HL-60 (cell line): Measurements from ENCODE around the gene TMIGD2.

Source experiments
- CTCF ChIP-seq: IDR thresholded peaks from one replicate; pipeline ENCODE4 v1.5.1; 2011; ENCODE audit warnings: low read length, control low read depth, inconsistent platforms; ENCODE audit not compliant: insufficient read depth
- GABPA ChIP-seq: IDR thresholded peaks from 2 replicates; pipeline ENCODE4 v1.6.1; 2012; ENCODE audit warnings: low read depth
- POLR2AphosphoS5 ChIP-seq: IDR thresholded peaks from 2 replicates; pipeline ENCODE4 v1.6.1; 2012; ENCODE audit warnings: low read depth
- REST ChIP-seq: IDR thresholded peaks from 2 replicates; pipeline ENCODE4 v1.6.1; 2012; ENCODE audit warnings: low read depth; ENCODE audit not compliant: insufficient replicate concordance
- SPI1 ChIP-seq: IDR thresholded peaks from 2 replicates; pipeline ENCODE4 v1.6.1; 2012; ENCODE audit warnings: low read depth, mild to moderate bottlenecking, borderline replicate concordance

GRCh38 chr19:4266253-4267000, 35.8 kb downstream of the TMIGD2 start:
- TF ChIP-seq CTCF = no peak
- no peak for TF ChIP-seq REST
- no peak for TF ChIP-seq POLR2AphosphoS5
- no peak for TF ChIP-seq GABPA
- peak; percentile 95 for TF ChIP-seq SPI1
